Activated CD4-positive, alpha-beta memory T cell treated with anti-CD3 and anti-CD28 coated beads, Interleukin-2, amount 10 ng/mL, durations not matched to agents 7 days and 5 days (primary cell): ENCODE results near the gene ZFP2. TPM values are rescaled to one million over a fixed set of nuclear protein-coding genes. Genes with fewer than 3 reads are reported as not detected.

Experiments used
- CTCF ChIA-PET: fragments of 350-600 bp; sonication (Branson Sonifier 250); formaldehyde crosslinking; loops from one replicate; lab custom pipeline; 2021; ENCODE audit warnings: antibody characterized with exemption, inconsistent platforms; lab: Charles Lee
- POLR2A ChIA-PET: fragments of 350-600 bp; sonication (Branson Sonifier 250); formaldehyde crosslinking; loops from one replicate; lab custom pipeline; 2021; ENCODE audit warnings: antibody characterized with exemption; lab: Charles Lee
- DNase-seq: peaks from one replicate; pipeline ENCODE4 v3.0.0-alpha.2; 2020
- H3K27ac Mint-ChIP-seq: one replicate; pipeline ENCODE4 v1.8.0; 2021; ENCODE audit warnings: mild to moderate bottlenecking, mixed read lengths
- H3K27me3 Mint-ChIP-seq: one replicate; pipeline ENCODE4 v1.8.0; 2021; ENCODE audit warnings: mixed read lengths
- H3K36me3 Mint-ChIP-seq: one replicate; pipeline ENCODE4 v1.8.0; 2021; ENCODE audit warnings: low read depth, mixed read lengths
- H3K4me1 Mint-ChIP-seq: one replicate; pipeline ENCODE4 v1.8.0; 2021; ENCODE audit warnings: mixed read lengths
- H3K4me3 Mint-ChIP-seq: one replicate; pipeline ENCODE4 v1.8.0; 2021; ENCODE audit warnings: mild to moderate bottlenecking, mixed read lengths
- H3K9me3 Mint-ChIP-seq: one replicate; pipeline ENCODE4 v1.8.0; 2021; ENCODE audit warnings: mixed read lengths
- total RNA-seq, 2 experiments: library from RNA; stranded (reverse); gene quantifications; one replicate each; pipeline ENCODE4 v1.2.3, GENCODE V29; 2021

Gene ZFP2
- total RNA-seq, 2 experiments from 2014 or later = 0.15 TPM; not detected in 1

- H3K9me3 Mint-ChIP-seq = peaks cover 61% of the 10 kb centered on the region
- H3K36me3 Mint-ChIP-seq = peaks cover 75% of the 10 kb centered on the region
- POLR2A ChIA-PET = interaction anchor here (1.0 kb wide), 1 partner anchor 256 kb away, joined by 3 read pairs; no protein-coding TSS in a partner anchor
Measured at GRCh38 chr5:178883815-178884430, 11.8 kb upstream of the ZFP2 start.

GRCh38 chr5:178899289-178899688 is 3.6 kb downstream of the ZFP2 start:
- Mint-ChIP-seq H3K4me1 (peaks cover 2% of the 10 kb centered on the region), H3K9me3 (peaks cover 42% of the 10 kb centered on the region), H3K27ac (no peak overlapping the region), H3K4me3 (no peak overlapping the region), H3K27me3 (no peaks in the 10 kb centered on the region), H3K36me3 (peaks cover 4% of the 10 kb centered on the region)
- DNase-seq = no peak
- POLR2A ChIA-PET = no interaction called here
- CTCF ChIA-PET = interaction anchor here (0.5 kb wide), 1 partner anchor 178 kb away, joined by 3 read pairs; no protein-coding TSS in a partner anchor

More at GRCh38 chr5:178883815-178884430, 11.8 kb upstream of the ZFP2 start:
- H3K27me3 Mint-ChIP-seq = no peaks in the 10 kb centered on the region
- H3K4me3 Mint-ChIP-seq = no peak overlapping the region
- DNase-seq = no peak
- H3K4me1 Mint-ChIP-seq = no peaks in the 10 kb centered on the region
- no peak overlapping the region for H3K27ac Mint-ChIP-seq
- CTCF ChIA-PET = no interaction called here

GRCh38 chr5:178902849-178903248 is 7.1 kb downstream of the ZFP2 start:
- no peak overlapping the region for H3K4me3 Mint-ChIP-seq
- POLR2A ChIA-PET = no interaction called here
- DNase-seq = no peak
- CTCF ChIA-PET = no interaction called here
- H3K9me3 Mint-ChIP-seq = peaks cover 40% of the 10 kb centered on the region
- no peaks in the 10 kb centered on the region for H3K27me3 Mint-ChIP-seq
- no peaks in the 10 kb centered on the region for H3K36me3 Mint-ChIP-seq
- no peaks in the 10 kb centered on the region for H3K4me1 Mint-ChIP-seq
- H3K27ac Mint-ChIP-seq = no peak overlapping the region

GRCh38 chr5:178931846-178932760 is 36.4 kb downstream of the ZFP2 start:
- Mint-ChIP-seq H3K27me3 (no peaks in the 10 kb centered on the region), H3K9me3 (peaks cover 87% of the 10 kb centered on the region), H3K27ac (no peak overlapping the region), H3K4me3 (no peak overlapping the region), H3K4me1 (no peaks in the 10 kb centered on the region), H3K36me3 (peaks cover 13% of the 10 kb centered on the region)
- ChIA-PET CTCF (no interaction called here), POLR2A (no interaction called here)
- DNase-seq = no peak

- POLR2A ChIA-PET = no interaction called here
- DNase-seq = no peak
- Mint-ChIP-seq H3K27ac (no peak within 1 kb of the TSS), H3K4me1 (no peaks in the 10 kb centered on the region), H3K9me3 (peaks cover 72% of the 10 kb centered on the region), H3K27me3 (no peaks in the 10 kb centered on the region), H3K4me3 (no peak within 1 kb of the TSS), H3K36me3 (peaks cover 20% of the 10 kb centered on the region)
- CTCF ChIA-PET = no interaction called here
Measured at GRCh38 chr5:178940569-178941360, 45.1 kb downstream of the ZFP2 start, which contains the start of gene ZNF454. ZNF454 (plus strand) TSS chr5:178941198; CDS start chr5:178942792, 1,594 bp downstream.

GRCh38 chr5:178941361-178941760 is 45.6 kb downstream of the ZFP2 start:
- H3K27me3 Mint-ChIP-seq = no peaks in the 10 kb centered on the region
- ChIA-PET CTCF (no interaction called here), POLR2A (no interaction called here)
- H3K9me3 Mint-ChIP-seq = peaks cover 68% of the 10 kb centered on the region
- DNase-seq = no peak
- H3K27ac Mint-ChIP-seq = no peak overlapping the region
- no peak overlapping the region for H3K4me3 Mint-ChIP-seq
- peaks cover 20% of the 10 kb centered on the region for H3K36me3 Mint-ChIP-seq
- no peaks in the 10 kb centered on the region for H3K4me1 Mint-ChIP-seq

- POLR2A ChIA-PET = no interaction called here
- H3K36me3 Mint-ChIP-seq = peaks cover 19% of the 10 kb centered on the region
- CTCF ChIA-PET = no interaction called here
Measured at GRCh38 chr5:178965465-178966055, 69.8 kb downstream of the ZFP2 start.

GRCh38 chr5:178981381-178981780 is 85.7 kb downstream of the ZFP2 start:
- Mint-ChIP-seq H3K36me3 (no peaks in the 10 kb centered on the region), H3K27ac (no peak overlapping the region), H3K27me3 (no peaks in the 10 kb centered on the region), H3K4me3 (no peak overlapping the region), H3K9me3 (peaks cover 51% of the 10 kb centered on the region), H3K4me1 (no peaks in the 10 kb centered on the region)
- CTCF ChIA-PET = no interaction called here
- POLR2A ChIA-PET = no interaction called here
- no peak for DNase-seq

More at GRCh38 chr5:178965465-178966055, 69.8 kb downstream of the ZFP2 start:
- no peak for DNase-seq
- no peak overlapping the region for H3K27ac Mint-ChIP-seq
- no peak overlapping the region for H3K4me3 Mint-ChIP-seq
- peaks cover 67% of the 10 kb centered on the region for H3K9me3 Mint-ChIP-seq
- no peaks in the 10 kb centered on the region for H3K27me3 Mint-ChIP-seq
- H3K4me1 Mint-ChIP-seq = no peaks in the 10 kb centered on the region

Other genes with a start within 250 kb of the ZFP2 start
- gene ZNF354A, start 165.3 kb upstream of the ZFP2 start, total RNA-seq = 1 to 10 TPM; 7.4 to 9.4 TPM
- 10 to 100 TPM in 1 of 2 experiments, 1 to 10 TPM in 1; 9.5 to 10.6 TPM for gene ZNF354B, start 36.0 kb upstream of the ZFP2 start, total RNA-seq
- not detected for gene ZNF454, start 45.3 kb downstream of the ZFP2 start, total RNA-seq
- gene GRM6, start 99.4 kb downstream of the ZFP2 start, total RNA-seq = not detected
- 1 to 10 TPM; 3.9 to 4.7 TPM for gene ZNF879, start 127.9 kb downstream of the ZFP2 start, total RNA-seq
- gene ZNF354C, start 164.5 kb downstream of the ZFP2 start, total RNA-seq = 1 to 10 TPM; 5.1 to 6.0 TPM